Measurements from ENCODE around the gene KLHL33.
A peak's percentile ranks its signal among the peaks of the same experiment; 100 is the strongest.

DNA sequence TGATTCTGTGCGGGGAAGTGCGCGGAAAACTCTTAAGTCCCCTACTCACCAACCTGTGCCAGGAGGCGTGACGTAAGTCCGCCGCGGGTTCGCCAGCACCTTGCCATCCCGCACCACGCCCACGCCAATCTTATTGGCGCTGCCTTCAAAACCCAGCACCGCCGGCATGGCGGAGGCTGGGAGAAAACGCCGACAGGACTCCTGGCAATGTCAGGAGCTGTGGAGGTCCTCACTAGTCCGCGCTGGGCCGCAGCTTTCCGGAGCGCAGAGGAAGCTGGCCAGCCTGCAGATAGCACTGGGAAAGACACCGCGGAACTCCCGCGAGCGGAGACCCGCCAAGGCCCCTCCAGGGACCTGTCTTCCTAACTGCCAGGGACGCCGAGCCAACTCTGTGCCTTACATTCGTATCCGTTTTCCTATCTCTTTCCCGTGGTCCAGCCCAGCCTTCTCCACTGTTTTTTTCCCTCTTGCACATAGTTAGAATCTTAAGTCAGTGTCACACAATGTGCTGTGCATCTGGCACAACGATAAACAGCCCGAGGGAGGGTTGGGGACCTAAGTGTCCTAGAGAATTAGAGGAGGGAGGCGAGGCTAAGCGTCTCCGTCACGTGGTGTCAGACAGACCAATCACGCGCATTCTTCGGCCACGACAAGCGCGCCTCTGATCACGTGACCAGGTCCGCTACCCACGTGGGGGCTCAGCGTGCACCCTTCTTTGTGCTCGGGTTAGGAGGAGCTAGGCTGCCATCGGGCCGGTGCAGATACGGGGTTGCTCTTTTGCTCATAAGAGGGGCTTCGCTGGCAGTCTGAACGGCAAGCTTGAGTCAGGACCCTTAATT is 18.8 kb upstream of the KLHL33 start, which contains the start of the genes APEX1 and OSGEP:
- TF ChIP-seq CTCF (IDR thresholded peaks at IDR 0.05; ENCODE audit: poor library complexity, severe bottlenecking) (peak; percentile 31), SMC3 (conservative IDR thresholded peaks at IDR 0.05; ENCODE audit: poor library complexity) (peak; percentile 51), POLR2AphosphoS5 (IDR thresholded peaks at IDR 0.05) (peak; percentile 99), RAD21 (conservative IDR thresholded peaks at IDR 0.05) (peak; percentile 27), EP300 (conservative IDR thresholded peaks at IDR 0.05; ENCODE audit: poor library complexity, severe bottlenecking) (peak; percentile 20)

Measured in neural cell (in vitro differentiated cells).